HEK293 (cell line): Measurements from ENCODE around the gene STN1.

ENCODE experiments used
- CTCF ChIA-PET: fragments of 350-600 bp; formaldehyde crosslinking; extraction: SDS; loops from one replicate; lab custom pipeline; 2021; ENCODE audit warnings: antibody characterized with exemption; lab: Yijun Ruan, JAX
- POLR2A ChIA-PET: fragments of 300-600 bp; formaldehyde crosslinking; extraction: SDS; loops from one replicate; lab custom pipeline; 2020; ENCODE audit warnings: antibody characterized with exemption, inconsistent platforms; lab: Yijun Ruan, JAX
- H3K27ac ChIP-seq: fragments of 200-500 bp; sonication (Bioruptor generic); 2 replicates; pipeline ENCODE4 v1.5.1; 2014; ENCODE audit warnings: low read depth, low read length, control low read depth, inconsistent platforms; ENCODE audit errors: extremely low read depth
- H3K36me3 ChIP-seq, 2 experiments: fragments of 200-500 bp in 1 of 2; sonication (Bioruptor generic) in 1 of 2; 1 replicate in 1 of 2; 2 replicates in 1 of 2; pipeline ENCODE4 v1.5.1; 2014 to 2017; ENCODE audit warnings: inconsistent platforms in 2 of 2, low read length in 2 of 2; ENCODE audit not compliant: control insufficient read depth in 2 of 2, insufficient read depth in 1 of 2
- H3K4me1 ChIP-seq: fragments of 200-500 bp; sonication (Bioruptor generic); 2 replicates; pipeline ENCODE4 v1.5.1; 2014; ENCODE audit warnings: mild to moderate bottlenecking, low read length, inconsistent platforms; ENCODE audit not compliant: control insufficient read depth, insufficient read depth
- H3K4me3 ChIP-seq: 2 replicates; pipeline ENCODE4 v1.5.1; 2011; ENCODE audit warnings: low read depth, mild to moderate bottlenecking, control low read depth, low read length, moderate library complexity
- H3K9me3 ChIP-seq: fragments of 200-500 bp; sonication (Bioruptor generic); 2 replicates; pipeline ENCODE4 v1.5.1; 2014; ENCODE audit warnings: low read depth, low read length, inconsistent platforms; ENCODE audit not compliant: control insufficient read depth, insufficient read depth
- GLI2 ChIP-seq: fragments of 450-650 bp; formaldehyde crosslinking; IDR thresholded peaks from 2 replicates; pipeline ENCODE4; 2017; ENCODE audit warnings: missing biosample characterization, missing genetic modification characterization, low read depth, borderline replicate concordance
- HOXA7 ChIP-seq: sonication (generic); formaldehyde crosslinking; IDR thresholded peaks from 2 replicates; pipeline ENCODE4 v1.8.1; 2022; ENCODE audit warnings: missing genetic modification reagents, borderline replicate concordance
- KLF7 ChIP-seq: fragments of 450-650 bp; formaldehyde crosslinking; IDR thresholded peaks from 2 replicates; pipeline ENCODE4 v1.5.1; 2016; ENCODE audit warnings: missing biosample characterization, missing genetic modification characterization, borderline replicate concordance
- MZF1 ChIP-seq: fragments of 450-650 bp; formaldehyde crosslinking; IDR thresholded peaks from 2 replicates; pipeline ENCODE4 v1.5.1; 2017; ENCODE audit warnings: missing biosample characterization, missing genetic modification characterization, borderline replicate concordance
- SCRT2 ChIP-seq: fragments of 450-650 bp; formaldehyde crosslinking; IDR thresholded peaks from 2 replicates; pipeline ENCODE4 v1.5.1; 2016; ENCODE audit warnings: missing biosample characterization, missing genetic modification characterization
- SETDB1 ChIP-seq: IDR thresholded peaks from one replicate; pipeline ENCODE4 v1.6.1; 2017; ENCODE audit warnings: mild to moderate bottlenecking, low read length, moderate library complexity, mixed read lengths; ENCODE audit not compliant: insufficient read length
- SP2 ChIP-seq: fragments of 450-650 bp; formaldehyde crosslinking; IDR thresholded peaks from 2 replicates; pipeline ENCODE4 v1.5.1; 2016; ENCODE audit warnings: missing biosample characterization, missing genetic modification characterization
- ZNF16 ChIP-seq: fragments of 450-650 bp; formaldehyde crosslinking; IDR thresholded peaks from 2 replicates; pipeline ENCODE4 v1.5.1; 2016; ENCODE audit warnings: low read depth, missing biosample characterization, missing genetic modification characterization
- ZNF214 ChIP-seq: fragments of 450-650 bp; formaldehyde crosslinking; IDR thresholded peaks from 2 replicates; pipeline ENCODE4 v1.5.1; 2017; ENCODE audit warnings: missing biosample characterization, mild to moderate bottlenecking, missing genetic modification characterization, borderline replicate concordance
- ZNF37A ChIP-seq: fragments of 450-650 bp; IDR thresholded peaks from 2 replicates; pipeline ENCODE4 v1.5.1; 2018; ENCODE audit warnings: missing biosample characterization, missing genetic modification characterization
- ZNF433 ChIP-seq: fragments of 450-650 bp; formaldehyde crosslinking; IDR thresholded peaks from 2 replicates; pipeline ENCODE4 v1.5.1; 2016; ENCODE audit warnings: missing biosample characterization, missing genetic modification characterization, low read depth
- ZNF549 ChIP-seq: fragments of 450-650 bp; IDR thresholded peaks from 2 replicates; pipeline ENCODE4 v1.5.1; 2018; ENCODE audit warnings: missing biosample characterization, missing genetic modification characterization, mild to moderate bottlenecking, inconsistent platforms, moderate library complexity
- ZNF664 ChIP-seq: fragments of 450-650 bp; formaldehyde crosslinking; IDR thresholded peaks from 2 replicates; pipeline ENCODE4 v1.5.1; 2016; ENCODE audit warnings: missing biosample characterization, missing genetic modification characterization
- ZNF707 ChIP-seq: fragments of 450-650 bp; formaldehyde crosslinking; IDR thresholded peaks from 2 replicates; pipeline ENCODE4 v1.5.1; 2016; ENCODE audit warnings: missing biosample characterization, missing genetic modification characterization
- TF ChIP-seq, protein P1 (sequence below): fragments of 450-650 bp; formaldehyde crosslinking; IDR thresholded peaks from 2 replicates; pipeline ENCODE4 v1.5.1; 2016; ENCODE audit warnings: missing biosample characterization, missing genetic modification characterization
- TF ChIP-seq, protein P2 (sequence below): fragments of 450-650 bp; formaldehyde crosslinking; IDR thresholded peaks from 2 replicates; pipeline ENCODE4 v1.5.1; 2016; ENCODE audit warnings: missing biosample characterization, missing genetic modification characterization
- TF ChIP-seq, protein P3 (sequence below): fragments of 450-650 bp; formaldehyde crosslinking; IDR thresholded peaks from 2 replicates; pipeline ENCODE4 v1.5.1; 2016; ENCODE audit warnings: missing biosample characterization, missing genetic modification characterization, borderline replicate concordance
- TF ChIP-seq, protein P4 (sequence below): fragments of 450-650 bp; formaldehyde crosslinking; IDR thresholded peaks from 2 replicates; pipeline ENCODE4 v1.5.1; 2016; ENCODE audit warnings: missing biosample characterization, missing genetic modification characterization
- TF ChIP-seq, protein P5 (sequence below): fragments of 450-650 bp; formaldehyde crosslinking; IDR thresholded peaks from 2 replicates; pipeline ENCODE4 v1.5.1; 2016; ENCODE audit warnings: missing biosample characterization, missing genetic modification characterization

Gene STN1

DNA sequence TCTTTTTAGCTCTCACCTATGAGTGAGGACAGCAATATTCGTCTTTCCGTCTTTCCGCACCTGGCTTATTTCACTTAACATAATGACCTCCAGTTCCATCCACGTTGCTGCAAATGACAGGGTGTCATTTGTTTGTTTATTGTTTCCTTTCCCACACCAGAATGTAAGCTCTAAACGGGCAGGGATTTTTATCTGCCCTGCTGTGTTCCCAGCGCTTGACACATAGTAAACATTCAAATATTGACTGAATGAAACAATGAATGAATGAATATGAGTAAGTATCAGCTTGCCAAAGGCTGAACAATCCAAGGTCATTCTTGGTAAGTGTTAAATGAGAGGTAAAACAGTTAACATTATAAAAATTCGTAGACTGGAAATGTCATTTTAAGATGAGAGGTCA, 75.4 kb downstream of the STN1 start:
- H3K4me1 ChIP-seq: peaks cover 3% of the 10 kb centered on the region; the same call in 1 of the 2 replicates
- POLR2A ChIA-PET: no interaction called here
- H3K4me3 ChIP-seq: no peak overlapping the region
- no peak overlapping the region for H3K27ac ChIP-seq
- CTCF ChIA-PET: interaction anchor here (0.6 to 1.9 kb wide), 3 partner anchors 9 to 402 kb away, joined by 3 to 8 read pairs (median 3); no protein-coding TSS in a partner anchor
- no peak for TF ChIP-seq ZNF37A (tag by site-specific recombination)
- TF ChIP-seq MZF1 (tag by site-specific recombination): no peak
- TF ChIP-seq HOXA7: no peak
- TF ChIP-seq KLF7 (tag by site-specific recombination): no peak
- TF ChIP-seq SP2 (tag by site-specific recombination): no peak
- TF ChIP-seq SCRT2 (tag by site-specific recombination): no peak
- TF ChIP-seq, protein P1, sequence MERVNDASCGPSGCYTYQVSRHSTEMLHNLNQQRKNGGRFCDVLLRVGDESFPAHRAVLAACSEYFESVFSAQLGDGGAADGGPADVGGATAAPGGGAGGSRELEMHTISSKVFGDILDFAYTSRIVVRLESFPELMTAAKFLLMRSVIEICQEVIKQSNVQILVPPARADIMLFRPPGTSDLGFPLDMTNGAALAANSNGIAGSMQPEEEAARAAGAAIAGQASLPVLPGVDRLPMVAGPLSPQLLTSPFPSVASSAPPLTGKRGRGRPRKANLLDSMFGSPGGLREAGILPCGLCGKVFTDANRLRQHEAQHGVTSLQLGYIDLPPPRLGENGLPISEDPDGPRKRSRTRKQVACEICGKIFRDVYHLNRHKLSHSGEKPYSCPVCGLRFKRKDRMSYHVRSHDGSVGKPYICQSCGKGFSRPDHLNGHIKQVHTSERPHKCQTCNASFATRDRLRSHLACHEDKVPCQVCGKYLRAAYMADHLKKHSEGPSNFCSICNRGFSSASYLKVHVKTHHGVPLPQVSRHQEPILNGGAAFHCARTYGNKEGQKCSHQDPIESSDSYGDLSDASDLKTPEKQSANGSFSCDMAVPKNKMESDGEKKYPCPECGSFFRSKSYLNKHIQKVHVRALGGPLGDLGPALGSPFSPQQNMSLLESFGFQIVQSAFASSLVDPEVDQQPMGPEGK: no peak
- no peak for TF ChIP-seq ZNF214 (tag by site-specific recombination)
- TF ChIP-seq, protein P2, sequence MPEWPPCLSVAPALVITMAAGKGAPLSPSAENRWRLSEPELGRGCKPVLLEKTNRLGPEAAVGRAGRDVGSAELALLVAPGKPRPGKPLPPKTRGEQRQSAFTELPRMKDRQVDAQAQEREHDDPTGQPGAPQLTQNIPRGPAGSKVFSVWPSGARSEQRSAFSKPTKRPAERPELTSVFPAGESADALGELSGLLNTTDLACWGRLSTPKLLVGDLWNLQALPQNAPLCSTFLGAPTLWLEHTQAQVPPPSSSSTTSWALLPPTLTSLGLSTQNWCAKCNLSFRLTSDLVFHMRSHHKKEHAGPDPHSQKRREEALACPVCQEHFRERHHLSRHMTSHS (tag by site-specific recombination): no peak
- no peak for TF ChIP-seq ZNF16 (tag by site-specific recombination)
- no peak for TF ChIP-seq ZNF549 (tag by site-specific recombination)
- TF ChIP-seq, protein P3, sequence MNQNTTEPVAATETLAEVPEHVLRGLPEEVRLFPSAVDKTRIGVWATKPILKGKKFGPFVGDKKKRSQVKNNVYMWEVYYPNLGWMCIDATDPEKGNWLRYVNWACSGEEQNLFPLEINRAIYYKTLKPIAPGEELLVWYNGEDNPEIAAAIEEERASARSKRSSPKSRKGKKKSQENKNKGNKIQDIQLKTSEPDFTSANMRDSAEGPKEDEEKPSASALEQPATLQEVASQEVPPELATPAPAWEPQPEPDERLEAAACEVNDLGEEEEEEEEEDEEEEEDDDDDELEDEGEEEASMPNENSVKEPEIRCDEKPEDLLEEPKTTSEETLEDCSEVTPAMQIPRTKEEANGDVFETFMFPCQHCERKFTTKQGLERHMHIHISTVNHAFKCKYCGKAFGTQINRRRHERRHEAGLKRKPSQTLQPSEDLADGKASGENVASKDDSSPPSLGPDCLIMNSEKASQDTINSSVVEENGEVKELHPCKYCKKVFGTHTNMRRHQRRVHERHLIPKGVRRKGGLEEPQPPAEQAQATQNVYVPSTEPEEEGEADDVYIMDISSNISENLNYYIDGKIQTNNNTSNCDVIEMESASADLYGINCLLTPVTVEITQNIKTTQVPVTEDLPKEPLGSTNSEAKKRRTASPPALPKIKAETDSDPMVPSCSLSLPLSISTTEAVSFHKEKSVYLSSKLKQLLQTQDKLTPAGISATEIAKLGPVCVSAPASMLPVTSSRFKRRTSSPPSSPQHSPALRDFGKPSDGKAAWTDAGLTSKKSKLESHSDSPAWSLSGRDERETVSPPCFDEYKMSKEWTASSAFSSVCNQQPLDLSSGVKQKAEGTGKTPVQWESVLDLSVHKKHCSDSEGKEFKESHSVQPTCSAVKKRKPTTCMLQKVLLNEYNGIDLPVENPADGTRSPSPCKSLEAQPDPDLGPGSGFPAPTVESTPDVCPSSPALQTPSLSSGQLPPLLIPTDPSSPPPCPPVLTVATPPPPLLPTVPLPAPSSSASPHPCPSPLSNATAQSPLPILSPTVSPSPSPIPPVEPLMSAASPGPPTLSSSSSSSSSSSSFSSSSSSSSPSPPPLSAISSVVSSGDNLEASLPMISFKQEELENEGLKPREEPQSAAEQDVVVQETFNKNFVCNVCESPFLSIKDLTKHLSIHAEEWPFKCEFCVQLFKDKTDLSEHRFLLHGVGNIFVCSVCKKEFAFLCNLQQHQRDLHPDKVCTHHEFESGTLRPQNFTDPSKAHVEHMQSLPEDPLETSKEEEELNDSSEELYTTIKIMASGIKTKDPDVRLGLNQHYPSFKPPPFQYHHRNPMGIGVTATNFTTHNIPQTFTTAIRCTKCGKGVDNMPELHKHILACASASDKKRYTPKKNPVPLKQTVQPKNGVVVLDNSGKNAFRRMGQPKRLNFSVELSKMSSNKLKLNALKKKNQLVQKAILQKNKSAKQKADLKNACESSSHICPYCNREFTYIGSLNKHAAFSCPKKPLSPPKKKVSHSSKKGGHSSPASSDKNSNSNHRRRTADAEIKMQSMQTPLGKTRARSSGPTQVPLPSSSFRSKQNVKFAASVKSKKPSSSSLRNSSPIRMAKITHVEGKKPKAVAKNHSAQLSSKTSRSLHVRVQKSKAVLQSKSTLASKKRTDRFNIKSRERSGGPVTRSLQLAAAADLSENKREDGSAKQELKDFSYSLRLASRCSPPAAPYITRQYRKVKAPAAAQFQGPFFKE (tag by site-specific recombination): no peak
- no peak for TF ChIP-seq ZNF707 (tag by site-specific recombination)
- TF ChIP-seq ZNF433 (tag by site-specific recombination): no peak
- TF ChIP-seq SETDB1: no peak
- no peak for TF ChIP-seq GLI2 (tag by site-specific recombination)
- TF ChIP-seq, protein P4, sequence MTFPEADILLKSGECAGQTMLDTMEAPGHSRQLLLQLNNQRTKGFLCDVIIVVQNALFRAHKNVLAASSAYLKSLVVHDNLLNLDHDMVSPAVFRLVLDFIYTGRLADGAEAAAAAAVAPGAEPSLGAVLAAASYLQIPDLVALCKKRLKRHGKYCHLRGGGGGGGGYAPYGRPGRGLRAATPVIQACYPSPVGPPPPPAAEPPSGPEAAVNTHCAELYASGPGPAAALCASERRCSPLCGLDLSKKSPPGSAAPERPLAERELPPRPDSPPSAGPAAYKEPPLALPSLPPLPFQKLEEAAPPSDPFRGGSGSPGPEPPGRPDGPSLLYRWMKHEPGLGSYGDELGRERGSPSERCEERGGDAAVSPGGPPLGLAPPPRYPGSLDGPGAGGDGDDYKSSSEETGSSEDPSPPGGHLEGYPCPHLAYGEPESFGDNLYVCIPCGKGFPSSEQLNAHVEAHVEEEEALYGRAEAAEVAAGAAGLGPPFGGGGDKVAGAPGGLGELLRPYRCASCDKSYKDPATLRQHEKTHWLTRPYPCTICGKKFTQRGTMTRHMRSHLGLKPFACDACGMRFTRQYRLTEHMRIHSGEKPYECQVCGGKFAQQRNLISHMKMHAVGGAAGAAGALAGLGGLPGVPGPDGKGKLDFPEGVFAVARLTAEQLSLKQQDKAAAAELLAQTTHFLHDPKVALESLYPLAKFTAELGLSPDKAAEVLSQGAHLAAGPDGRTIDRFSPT: no peak
- TF ChIP-seq, protein P5, sequence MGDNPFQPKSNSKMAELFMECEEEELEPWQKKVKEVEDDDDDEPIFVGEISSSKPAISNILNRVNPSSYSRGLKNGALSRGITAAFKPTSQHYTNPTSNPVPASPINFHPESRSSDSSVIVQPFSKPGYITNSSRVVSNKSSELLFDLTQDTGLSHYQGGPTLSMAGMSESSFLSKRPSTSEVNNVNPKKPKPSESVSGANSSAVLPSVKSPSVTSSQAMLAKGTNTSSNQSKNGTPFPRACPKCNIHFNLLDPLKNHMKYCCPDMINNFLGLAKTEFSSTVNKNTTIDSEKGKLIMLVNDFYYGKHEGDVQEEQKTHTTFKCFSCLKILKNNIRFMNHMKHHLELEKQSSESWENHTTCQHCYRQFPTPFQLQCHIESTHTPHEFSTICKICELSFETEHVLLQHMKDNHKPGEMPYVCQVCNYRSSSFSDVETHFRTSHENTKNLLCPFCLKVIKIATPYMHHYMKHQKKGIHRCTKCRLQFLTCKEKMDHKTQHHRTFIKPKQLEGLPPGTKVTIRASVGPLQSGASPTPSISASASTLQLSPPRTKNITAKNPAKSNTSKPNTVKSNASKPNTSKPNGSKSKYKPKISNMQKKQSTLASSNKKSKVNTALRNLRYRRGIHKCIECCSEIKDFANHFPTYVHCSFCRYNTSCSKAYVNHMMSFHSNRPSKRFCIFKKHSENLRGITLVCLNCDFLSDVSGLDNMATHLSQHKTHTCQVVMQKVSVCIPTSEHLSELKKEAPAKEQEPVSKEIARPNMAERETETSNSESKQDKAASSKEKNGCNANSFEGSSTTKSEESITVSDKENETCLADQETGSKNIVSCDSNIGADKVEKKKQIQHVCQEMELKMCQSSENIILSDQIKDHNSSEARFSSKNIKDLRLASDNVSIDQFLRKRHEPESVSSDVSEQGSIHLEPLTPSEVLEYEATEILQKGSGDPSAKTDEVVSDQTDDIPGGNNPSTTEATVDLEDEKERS (tag by site-specific recombination): no peak
- TF ChIP-seq ZNF664 (tag by site-specific recombination): no peak
- H3K36me3 ChIP-seq: no peaks in the 10 kb centered on the region
- H3K9me3 ChIP-seq: no peaks in the 10 kb centered on the region
